Measurements from ENCODE around the gene LTBP1.

DNA sequence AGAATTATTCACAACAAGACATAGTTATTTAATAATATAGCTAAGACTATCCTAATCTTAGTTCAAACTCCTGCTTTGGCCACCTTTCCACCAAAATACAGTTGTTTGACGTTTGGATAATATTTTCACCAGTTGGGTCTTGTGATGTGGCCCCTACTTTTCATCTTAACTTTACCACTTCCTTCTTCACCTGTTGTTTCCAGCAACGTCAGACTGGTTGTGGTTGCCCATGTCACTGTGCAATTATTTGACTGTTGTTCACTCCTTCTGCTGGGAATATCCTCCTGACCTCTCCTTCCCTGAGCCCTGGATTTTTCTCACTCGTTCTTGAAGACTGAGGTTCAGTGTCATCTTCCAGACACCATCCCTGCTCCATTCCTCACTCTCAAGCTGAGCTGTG, 397.5 kb downstream of the LTBP1 start:
- TF ChIP-seq, protein P1, sequence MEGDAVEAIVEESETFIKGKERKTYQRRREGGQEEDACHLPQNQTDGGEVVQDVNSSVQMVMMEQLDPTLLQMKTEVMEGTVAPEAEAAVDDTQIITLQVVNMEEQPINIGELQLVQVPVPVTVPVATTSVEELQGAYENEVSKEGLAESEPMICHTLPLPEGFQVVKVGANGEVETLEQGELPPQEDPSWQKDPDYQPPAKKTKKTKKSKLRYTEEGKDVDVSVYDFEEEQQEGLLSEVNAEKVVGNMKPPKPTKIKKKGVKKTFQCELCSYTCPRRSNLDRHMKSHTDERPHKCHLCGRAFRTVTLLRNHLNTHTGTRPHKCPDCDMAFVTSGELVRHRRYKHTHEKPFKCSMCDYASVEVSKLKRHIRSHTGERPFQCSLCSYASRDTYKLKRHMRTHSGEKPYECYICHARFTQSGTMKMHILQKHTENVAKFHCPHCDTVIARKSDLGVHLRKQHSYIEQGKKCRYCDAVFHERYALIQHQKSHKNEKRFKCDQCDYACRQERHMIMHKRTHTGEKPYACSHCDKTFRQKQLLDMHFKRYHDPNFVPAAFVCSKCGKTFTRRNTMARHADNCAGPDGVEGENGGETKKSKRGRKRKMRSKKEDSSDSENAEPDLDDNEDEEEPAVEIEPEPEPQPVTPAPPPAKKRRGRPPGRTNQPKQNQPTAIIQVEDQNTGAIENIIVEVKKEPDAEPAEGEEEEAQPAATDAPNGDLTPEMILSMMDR (IDR thresholded peaks at IDR 0.05) = no peak
- no peak for TF ChIP-seq EZH2 (IDR thresholded peaks at IDR 0.05; ENCODE audit: borderline replicate concordance, insufficient read depth, low read depth, low read length, poor library complexity, severe bottlenecking)
